ENCODE results near the gene TMEM235. TPM values are rescaled to one million over a fixed set of nuclear protein-coding genes. Genes with fewer than 3 reads are reported as not detected.
A peak's percentile ranks its signal among the peaks of the same experiment; 100 is the strongest.

TMEM235 gene
- polyA plus RNA-seq, 1 of the 3 experiments (the other 2 are of a cell fraction): not detected

DNA sequence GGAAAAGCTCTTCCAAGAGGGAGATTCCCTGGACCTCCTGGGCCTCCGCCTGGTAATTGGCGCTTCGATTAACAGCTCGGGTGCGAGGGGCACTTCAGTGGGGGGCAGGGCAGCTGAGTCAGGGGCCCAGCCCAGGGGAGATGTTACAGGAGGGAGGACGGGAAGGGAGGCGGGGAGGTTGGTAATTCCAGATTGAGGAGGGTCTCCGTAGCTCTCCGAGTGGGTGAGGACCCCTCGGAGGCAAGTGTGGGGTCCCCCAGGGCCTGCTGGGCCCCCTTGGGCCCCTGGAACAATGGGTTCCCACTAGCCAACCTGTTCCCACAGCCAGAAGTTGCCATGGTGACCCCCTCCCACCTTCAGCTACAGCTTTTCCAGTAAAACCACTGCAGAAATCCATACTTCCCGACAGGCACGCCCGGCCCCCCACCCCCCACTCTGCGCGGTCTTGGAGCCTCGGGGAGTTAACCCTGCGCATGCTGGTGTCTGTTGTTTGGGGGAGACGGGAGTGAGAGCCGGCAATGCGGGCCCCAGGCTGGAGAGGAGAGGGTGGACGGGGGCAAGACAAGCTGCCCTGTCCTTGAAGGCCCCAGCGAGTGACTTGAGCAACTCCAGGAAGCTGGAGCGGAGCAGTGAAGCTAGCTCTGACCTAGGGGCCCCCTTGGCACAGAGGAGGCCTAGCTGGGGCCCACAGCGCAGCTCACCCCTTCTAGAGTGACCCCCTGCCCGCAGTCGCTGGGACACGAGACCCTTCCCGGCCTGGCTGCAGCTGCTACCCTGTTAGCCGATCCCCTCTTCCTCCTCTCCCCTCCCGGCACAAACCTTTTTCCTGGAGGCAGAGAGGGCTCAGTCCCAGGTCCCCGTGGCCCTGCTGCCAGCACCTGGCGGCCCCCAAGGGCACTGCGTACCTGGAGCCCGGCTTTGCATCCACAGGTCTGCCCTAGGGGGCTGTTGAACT is 37.8 kb downstream of the TMEM235 start:
- Histone ChIP-seq H2AFZ (ENCODE audit: low read depth) (no peak overlapping the region), H3F3A (replicated peaks; ENCODE audit: insufficient read depth) (no peaks in the 10 kb centered on the region), H3K79me2 (ENCODE audit: insufficient read depth) (no peaks in the 10 kb centered on the region), H3K4me2 (no peak overlapping the region), H3K27me3 (ENCODE audit: insufficient read depth) (peaks cover 16% of the 10 kb centered on the region), H3K4me1 (ENCODE audit: control insufficient read depth in 1 of 2, insufficient read depth in 2 of 2, low read depth in 1 of 2, low read length in 1 of 2) (peaks cover 0 to 71% of the 10 kb centered on the region in 2 experiments; a peak in 2 of 4 replicates), H4K20me1 (ENCODE audit: insufficient read depth) (no peaks in the 10 kb centered on the region), H3K36me3 (replicated peaks in 1 of 2; ENCODE audit: control insufficient read depth in 1 of 2, insufficient read depth in 2 of 2, low read length in 1 of 2) (no peaks in the 10 kb centered on the region), H3K27ac (ENCODE audit: low read depth in 2 of 2, low read length in 1 of 2) (peak overlapping the region in 1 of 2 experiments; percentile 91; a peak in 2 of 4 replicates), H3K9ac (no peak overlapping the region), H3K9me2 (no peaks in the 10 kb centered on the region), H3K4me3 (ENCODE audit: low read depth in 2 of 2, low read length in 1 of 2) (no peak overlapping the region), H3K9me3 (no peaks in the 10 kb centered on the region)
- CTCF ChIA-PET: interaction anchor here (0.6 to 6.6 kb wide), 12 partner anchors 11 to 759 kb away, joined by 3 to 46 read pairs (median 4); no protein-coding TSS in a partner anchor
- peak; percentile 83 for TF ChIP-seq CHD2 (IDR thresholded peaks at IDR 0.05; ENCODE audit: low read length, partially characterized antibody)
- TF ChIP-seq ELF1 (IDR thresholded peaks at IDR 0.05): no peak
- TF ChIP-seq RCOR1 (IDR thresholded peaks at IDR 0.05; ENCODE audit: low read length): 0 out of 2 replicates have a peak, but pooled peaks have one; percentile 8
- peak; percentile 81 for TF ChIP-seq MXI1 (IDR thresholded peaks at IDR 0.05; ENCODE audit: low read depth, low read length)
- peak; percentile 7 to 80; a peak in 3 of 4 replicates for TF ChIP-seq EP300 (IDR thresholded peaks at IDR 0.05; ENCODE audit: borderline replicate concordance in 1 of 2, low read depth in 1 of 2, low read length in 1 of 2)
- no peak for TF ChIP-seq FOSL2 (IDR thresholded peaks at IDR 0.05; ENCODE audit: borderline replicate concordance, low read depth)
- TF ChIP-seq, protein P1, sequence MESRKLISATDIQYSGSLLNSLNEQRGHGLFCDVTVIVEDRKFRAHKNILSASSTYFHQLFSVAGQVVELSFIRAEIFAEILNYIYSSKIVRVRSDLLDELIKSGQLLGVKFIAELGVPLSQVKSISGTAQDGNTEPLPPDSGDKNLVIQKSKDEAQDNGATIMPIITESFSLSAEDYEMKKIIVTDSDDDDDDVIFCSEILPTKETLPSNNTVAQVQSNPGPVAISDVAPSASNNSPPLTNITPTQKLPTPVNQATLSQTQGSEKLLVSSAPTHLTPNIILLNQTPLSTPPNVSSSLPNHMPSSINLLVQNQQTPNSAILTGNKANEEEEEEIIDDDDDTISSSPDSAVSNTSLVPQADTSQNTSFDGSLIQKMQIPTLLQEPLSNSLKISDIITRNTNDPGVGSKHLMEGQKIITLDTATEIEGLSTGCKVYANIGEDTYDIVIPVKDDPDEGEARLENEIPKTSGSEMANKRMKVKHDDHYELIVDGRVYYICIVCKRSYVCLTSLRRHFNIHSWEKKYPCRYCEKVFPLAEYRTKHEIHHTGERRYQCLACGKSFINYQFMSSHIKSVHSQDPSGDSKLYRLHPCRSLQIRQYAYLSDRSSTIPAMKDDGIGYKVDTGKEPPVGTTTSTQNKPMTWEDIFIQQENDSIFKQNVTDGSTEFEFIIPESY (IDR thresholded peaks at IDR 0.05; ENCODE audit: borderline replicate concordance, low read depth): no peak
- TF ChIP-seq, protein P2, sequence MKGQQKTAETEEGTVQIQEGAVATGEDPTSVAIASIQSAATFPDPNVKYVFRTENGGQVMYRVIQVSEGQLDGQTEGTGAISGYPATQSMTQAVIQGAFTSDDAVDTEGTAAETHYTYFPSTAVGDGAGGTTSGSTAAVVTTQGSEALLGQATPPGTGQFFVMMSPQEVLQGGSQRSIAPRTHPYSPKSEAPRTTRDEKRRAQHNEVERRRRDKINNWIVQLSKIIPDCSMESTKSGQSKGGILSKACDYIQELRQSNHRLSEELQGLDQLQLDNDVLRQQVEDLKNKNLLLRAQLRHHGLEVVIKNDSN (IDR thresholded peaks at IDR 0.05; ENCODE audit: borderline replicate concordance, low read depth): peak; percentile 14; the same call in 1 of the 2 replicates
- TF ChIP-seq NRF1 (IDR thresholded peaks at IDR 0.05; ENCODE audit: low read depth, low read length): no peak
- DNase-seq: peak; percentile 83
- POLR2A ChIA-PET: interaction anchor here (0.7 to 3.7 kb wide), 3 partner anchors 11 to 90 kb away, joined by 3 to 13 read pairs (median 4); no protein-coding TSS in a partner anchor
- WGBS (ENCODE audit: low lambda C conversion rate): 56% methylated on average over 33 of the region's 34 CpGs

DNA sequence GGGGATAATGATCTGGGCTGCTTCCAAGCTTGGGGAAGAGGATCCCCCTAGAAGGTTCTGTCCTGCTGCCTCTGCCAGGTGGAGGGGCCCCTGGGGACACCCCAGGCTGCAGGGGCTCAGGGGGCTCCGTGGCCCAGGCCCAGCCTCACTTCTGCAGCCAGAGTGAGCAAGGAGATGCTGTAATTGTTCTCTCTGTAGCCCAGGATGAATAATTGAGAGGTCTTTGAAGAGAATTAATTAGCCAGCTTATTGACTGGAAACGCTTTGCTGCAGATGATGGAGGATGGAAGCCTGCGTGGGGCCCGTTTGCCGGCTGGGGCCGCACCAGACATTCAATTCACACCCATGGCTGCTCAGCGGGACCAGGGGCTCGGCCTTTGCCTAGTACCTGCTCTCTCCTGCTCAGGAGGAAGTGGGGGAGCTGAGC is 38.5 kb downstream of the TMEM235 start:
- H3K9me2 ChIP-seq: no peaks in the 10 kb centered on the region
- no peak overlapping the region for H3K9ac ChIP-seq
- no peak overlapping the region for H3K4me2 ChIP-seq
- H3F3A ChIP-seq (replicated peaks; ENCODE audit: insufficient read depth): no peaks in the 10 kb centered on the region
- no peaks in the 10 kb centered on the region for H3K36me3 ChIP-seq (replicated peaks in 1 of 2; ENCODE audit: control insufficient read depth in 1 of 2, insufficient read depth in 2 of 2, low read length in 1 of 2)
- no peaks in the 10 kb centered on the region for H4K20me1 ChIP-seq (ENCODE audit: insufficient read depth)
- H3K4me1 ChIP-seq (ENCODE audit: control insufficient read depth in 1 of 2, insufficient read depth in 2 of 2, low read depth in 1 of 2, low read length in 1 of 2): peaks cover 0 to 71% of the 10 kb centered on the region in 2 experiments; a peak in 2 of 4 replicates
- H3K27ac ChIP-seq (ENCODE audit: low read depth in 2 of 2, low read length in 1 of 2): peak overlapping the region in 1 of 2 experiments; percentile 91; a peak in 2 of 4 replicates
- no peaks in the 10 kb centered on the region for H3K79me2 ChIP-seq (ENCODE audit: insufficient read depth)
- no peaks in the 10 kb centered on the region for H3K9me3 ChIP-seq
- ChIA-PET CTCF (interaction anchor here (0.8 to 6.6 kb wide), 8 partner anchors 10 to 152 kb away, joined by 3 to 46 read pairs (median 7); no protein-coding TSS in a partner anchor), POLR2A (interaction anchor here (0.7 to 3.7 kb wide), 2 partner anchors 12 to 89 kb away, joined by 3 to 13 read pairs; no protein-coding TSS in a partner anchor)
- WGBS (ENCODE audit: low lambda C conversion rate): 78% methylated on average over 6 of the region's 8 CpGs
- H3K27me3 ChIP-seq (ENCODE audit: insufficient read depth): peaks cover 16% of the 10 kb centered on the region
- no peak overlapping the region for H2AFZ ChIP-seq (ENCODE audit: low read depth)
- H3K4me3 ChIP-seq (ENCODE audit: low read depth in 2 of 2, low read length in 1 of 2): no peak overlapping the region
- no peak for DNase-seq
- no peak for TF ChIP-seq FOSL2 (IDR thresholded peaks at IDR 0.05; ENCODE audit: borderline replicate concordance, low read depth)
- TF ChIP-seq NRF1 (IDR thresholded peaks at IDR 0.05; ENCODE audit: low read depth, low read length): no peak
- no peak for TF ChIP-seq NFIC (IDR thresholded peaks at IDR 0.05; ENCODE audit: borderline replicate concordance)
- no peak for TF ChIP-seq MXI1 (IDR thresholded peaks at IDR 0.05; ENCODE audit: low read depth, low read length)
- no peak for TF ChIP-seq EP300 (IDR thresholded peaks at IDR 0.05; ENCODE audit: borderline replicate concordance in 1 of 2, low read depth in 1 of 2, low read length in 1 of 2)
- TF ChIP-seq, protein P3, sequence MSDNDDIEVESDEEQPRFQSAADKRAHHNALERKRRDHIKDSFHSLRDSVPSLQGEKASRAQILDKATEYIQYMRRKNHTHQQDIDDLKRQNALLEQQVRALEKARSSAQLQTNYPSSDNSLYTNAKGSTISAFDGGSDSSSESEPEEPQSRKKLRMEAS (IDR thresholded peaks at IDR 0.05; ENCODE audit: low read depth): no peak
- TF ChIP-seq RFX5 (IDR thresholded peaks at IDR 0.05; ENCODE audit: low read length): no peak
- TF ChIP-seq, protein P2 (IDR thresholded peaks at IDR 0.05; ENCODE audit: borderline replicate concordance, low read depth): no peak
- no peak for TF ChIP-seq POLR2AphosphoS5 (IDR thresholded peaks at IDR 0.05; ENCODE audit: low read depth, low read length)
- TF ChIP-seq, protein P4, sequence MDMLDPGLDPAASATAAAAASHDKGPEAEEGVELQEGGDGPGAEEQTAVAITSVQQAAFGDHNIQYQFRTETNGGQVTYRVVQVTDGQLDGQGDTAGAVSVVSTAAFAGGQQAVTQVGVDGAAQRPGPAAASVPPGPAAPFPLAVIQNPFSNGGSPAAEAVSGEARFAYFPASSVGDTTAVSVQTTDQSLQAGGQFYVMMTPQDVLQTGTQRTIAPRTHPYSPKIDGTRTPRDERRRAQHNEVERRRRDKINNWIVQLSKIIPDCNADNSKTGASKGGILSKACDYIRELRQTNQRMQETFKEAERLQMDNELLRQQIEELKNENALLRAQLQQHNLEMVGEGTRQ (IDR thresholded peaks at IDR 0.05; ENCODE audit: borderline replicate concordance, low read depth, low read length): no peak

Data from SK-N-SH (cell line).